ENCODE data around the gene CAPZA2. TPM values are rescaled to one million over a fixed set of nuclear protein-coding genes. Genes with fewer than 3 reads are reported as not detected.

The CAPZA2 gene
- total RNA-seq, 1 donor from 2014 or later: 142 TPM

GRCh38 chr7:116951366-116952292 lies 89.2 kb downstream of the CAPZA2 start:
- H3K4me1 Mint-ChIP-seq (ENCODE audit: low read depth, unreplicated experiment): peaks cover 6% of the 10 kb centered on the region
- H3K4me3 Mint-ChIP-seq (ENCODE audit: unreplicated experiment): no peak overlapping the region
- H3K27me3 Mint-ChIP-seq (ENCODE audit: unreplicated experiment): peaks cover 2% of the 10 kb centered on the region
- H3K9me3 Mint-ChIP-seq (ENCODE audit: unreplicated experiment): peaks cover 3% of the 10 kb centered on the region
- no peaks in the 10 kb centered on the region for H3K36me3 Mint-ChIP-seq (ENCODE audit: unreplicated experiment)
- H3K27ac Mint-ChIP-seq (ENCODE audit: unreplicated experiment): no peak overlapping the region
- no peak for TF ChIP-seq CTCF (IDR thresholded peaks at IDR 0.05; ENCODE audit: partially characterized antibody, unreplicated experiment)
- no peak for DNase-seq

- peaks cover 3% of the 10 kb centered on the region for H3K9me3 Mint-ChIP-seq (ENCODE audit: unreplicated experiment)
- peak; percentile 64 for DNase-seq
Observed at GRCh38 chr7:116952635-116953371, 90.4 kb downstream of the CAPZA2 start.

GRCh38 chr7:116953372-116953905 lies 91.1 kb downstream of the CAPZA2 start, which contains the start of gene ST7:
Gene ST7 (plus strand): TSS chr7:116953501. CDS start chr7:116953541, 40 bp downstream.
- H3K4me3 Mint-ChIP-seq (ENCODE audit: unreplicated experiment): peak within 1 kb of the TSS; percentile 94
- peaks cover 3% of the 10 kb centered on the region for H3K9me3 Mint-ChIP-seq (ENCODE audit: unreplicated experiment)
- H3K27ac Mint-ChIP-seq (ENCODE audit: unreplicated experiment): peak within 1 kb of the TSS; percentile 93
- H3K4me1 Mint-ChIP-seq (ENCODE audit: low read depth, unreplicated experiment): peaks cover 6% of the 10 kb centered on the region
- peaks cover 2% of the 10 kb centered on the region for H3K27me3 Mint-ChIP-seq (ENCODE audit: unreplicated experiment)
- no peak for TF ChIP-seq CTCF (IDR thresholded peaks at IDR 0.05; ENCODE audit: partially characterized antibody, unreplicated experiment)
- peak; percentile 58 for DNase-seq
- H3K36me3 Mint-ChIP-seq (ENCODE audit: unreplicated experiment): no peaks in the 10 kb centered on the region

More at GRCh38 chr7:116952635-116953371, 90.4 kb downstream of the CAPZA2 start:
- no peak for TF ChIP-seq CTCF (IDR thresholded peaks at IDR 0.05; ENCODE audit: partially characterized antibody, unreplicated experiment)
- H3K4me1 Mint-ChIP-seq (ENCODE audit: low read depth, unreplicated experiment): peaks cover 6% of the 10 kb centered on the region
- peak overlapping the region; percentile 78 for H3K4me3 Mint-ChIP-seq (ENCODE audit: unreplicated experiment)
- no peaks in the 10 kb centered on the region for H3K36me3 Mint-ChIP-seq (ENCODE audit: unreplicated experiment)
- H3K27ac Mint-ChIP-seq (ENCODE audit: unreplicated experiment): peak overlapping the region; percentile 8
- peaks cover 2% of the 10 kb centered on the region for H3K27me3 Mint-ChIP-seq (ENCODE audit: unreplicated experiment)

GRCh38 chr7:116953906-116954838 lies 91.8 kb downstream of the CAPZA2 start:
- peaks cover 2% of the 10 kb centered on the region for H3K27me3 Mint-ChIP-seq (ENCODE audit: unreplicated experiment)
- peak; percentile 51 for DNase-seq
- TF ChIP-seq CTCF (IDR thresholded peaks at IDR 0.05; ENCODE audit: partially characterized antibody, unreplicated experiment): no peak
- H3K9me3 Mint-ChIP-seq (ENCODE audit: unreplicated experiment): peaks cover 1% of the 10 kb centered on the region
- H3K4me1 Mint-ChIP-seq (ENCODE audit: low read depth, unreplicated experiment): peaks cover 6% of the 10 kb centered on the region
- H3K4me3 Mint-ChIP-seq (ENCODE audit: unreplicated experiment): peak overlapping the region; percentile 94
- H3K27ac Mint-ChIP-seq (ENCODE audit: unreplicated experiment): peak overlapping the region; percentile 93
- no peaks in the 10 kb centered on the region for H3K36me3 Mint-ChIP-seq (ENCODE audit: unreplicated experiment)
